Choroid plexus epithelial cell (primary cell): Measurements from ENCODE around the gene LRP1-AS.

Source experiments
- DNase-seq: peaks from one replicate; pipeline ENCODE4 v3.0.0-alpha.2; 2010; ENCODE audit warnings: low read depth
- H3K4me3 ChIP-seq: 2 replicates; pipeline ENCODE4 v1.5.1; 2011; ENCODE audit warnings: low read depth, mild to moderate bottlenecking, control low read depth, low read length, moderate library complexity
- CTCF ChIP-seq: conservative IDR thresholded peaks from 2 replicates; pipeline ENCODE4 v1.5.1; 2011; ENCODE audit warnings: low read depth, mild to moderate bottlenecking, control low read depth, inconsistent platforms, low read length, moderate library complexity

LRP1-AS gene

GRCh38 chr12:57110104-57111030 lies 37.1 kb downstream of the LRP1-AS start:
- H3K4me3 ChIP-seq: peak overlapping the region; percentile 87
- DNase-seq: peak; percentile 41
- TF ChIP-seq CTCF: no peak

- DNase-seq: no peak
Observed at GRCh38 chr12:57109207-57110103, 38.0 kb downstream of the LRP1-AS start.

GRCh38 chr12:57107456-57108155 lies 39.8 kb downstream of the LRP1-AS start:
- H3K4me3 ChIP-seq: no peak overlapping the region
- TF ChIP-seq CTCF: no peak
- DNase-seq: no peak

More at GRCh38 chr12:57109207-57110103, 38.0 kb downstream of the LRP1-AS start:
- no peak for TF ChIP-seq CTCF
- peak overlapping the region; percentile 87 for H3K4me3 ChIP-seq

- TF ChIP-seq CTCF: no peak
- DNase-seq: no peak
- H3K4me3 ChIP-seq: no peak overlapping the region
Observed at GRCh38 chr12:57106021-57106708, 41.3 kb downstream of the LRP1-AS start.

- TF ChIP-seq CTCF: no peak
- no peak overlapping the region for H3K4me3 ChIP-seq
- DNase-seq: no peak
Observed at GRCh38 chr12:57105011-57105753, 42.2 kb downstream of the LRP1-AS start.
